ENCODE data around the gene ZNF436.
"Not testable (repeated sequence)": the region's sequence is repeated elsewhere in the genome, so short reads cannot be mapped to it uniquely, and the experiment has no call there.

ZNF436 gene

DNA sequence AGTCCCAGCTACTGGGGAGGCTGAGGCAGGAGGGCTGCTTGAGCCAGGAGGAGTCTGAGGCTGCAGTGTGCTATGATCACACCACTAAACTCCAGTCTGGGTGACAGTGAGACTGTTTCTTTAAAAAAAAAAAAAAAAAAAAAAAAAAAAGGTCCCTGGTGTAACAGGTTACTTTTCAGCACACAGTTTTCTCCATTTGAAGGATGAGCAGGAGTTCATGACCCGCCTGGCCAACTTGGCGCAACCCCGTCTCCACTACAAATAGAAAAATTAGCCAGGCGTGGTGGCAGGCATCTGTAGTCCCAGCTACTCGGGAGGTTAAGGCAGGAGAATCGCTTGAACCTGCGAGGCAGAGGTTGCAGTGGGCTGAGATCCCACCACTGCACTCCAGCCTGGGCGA is 37.9 kb downstream of the ZNF436 start:
- no peak for TF ChIP-seq CTCF (conservative IDR thresholded peaks at IDR 0.05)
- no peak for TF ChIP-seq ZFX (IDR thresholded peaks at IDR 0.05)
- H3K27ac ChIP-seq: no peak overlapping the region

DNA sequence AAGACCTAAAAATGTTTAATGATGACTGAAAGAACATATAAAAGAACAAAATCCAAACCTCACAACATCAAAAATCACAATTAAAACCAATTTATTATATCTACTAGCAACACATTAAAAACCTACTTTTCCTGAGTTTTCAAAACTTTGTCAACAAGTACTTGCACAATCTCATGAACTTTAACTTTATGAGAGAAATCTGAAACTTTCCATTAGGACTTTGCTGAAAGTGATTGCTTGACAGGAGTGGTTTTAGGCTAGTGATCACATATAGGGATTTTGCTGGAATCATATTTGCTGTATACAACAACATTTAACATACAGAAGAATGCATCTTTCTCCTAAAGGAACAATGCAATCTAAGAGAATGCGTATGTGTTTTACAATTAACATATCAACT is 38.8 kb downstream of the ZNF436 start:
- H3K27ac ChIP-seq: no peak overlapping the region
- TF ChIP-seq ZFX (IDR thresholded peaks at IDR 0.05): no peak
- no peak for TF ChIP-seq CTCF (conservative IDR thresholded peaks at IDR 0.05)

GRCh38 chr1:23325393-23325792 is 44.2 kb downstream of the ZNF436 start:
- TF ChIP-seq ZFX (IDR thresholded peaks at IDR 0.05): no peak
- no peak for TF ChIP-seq CTCF (conservative IDR thresholded peaks at IDR 0.05)
- no peak overlapping the region for H3K27ac ChIP-seq

DNA sequence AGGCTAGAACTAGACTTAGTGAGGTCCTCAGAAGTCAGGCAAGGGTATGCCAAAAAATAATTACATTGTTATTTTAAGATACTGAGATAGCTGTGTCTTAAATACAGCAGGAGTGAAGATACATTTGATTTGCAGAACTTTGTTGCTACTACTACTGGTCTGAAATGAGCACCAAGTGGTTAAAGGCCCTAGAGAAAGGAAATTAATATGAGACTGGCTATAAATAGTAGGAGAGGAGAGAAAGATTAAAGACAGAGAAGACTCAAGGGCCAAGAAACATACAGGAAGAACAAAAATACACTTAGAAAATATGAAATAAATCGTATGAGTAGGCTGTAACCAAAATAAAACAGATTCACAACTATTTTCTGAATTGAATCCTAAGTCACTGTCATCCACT is 46.9 kb downstream of the ZNF436 start:
- H3K27ac ChIP-seq: no peak overlapping the region
- TF ChIP-seq ZFX (IDR thresholded peaks at IDR 0.05) (no peak), CTCF (conservative IDR thresholded peaks at IDR 0.05) (no peak)

GRCh38 chr1:23310280-23310679 is 59.4 kb downstream of the ZNF436 start:
- H3K27ac ChIP-seq: not testable (repeated sequence)
